Measurements from ENCODE around the gene MYOF.
A peak's percentile ranks its signal among the peaks of the same experiment; 100 is the strongest.

Gene MYOF

DNA sequence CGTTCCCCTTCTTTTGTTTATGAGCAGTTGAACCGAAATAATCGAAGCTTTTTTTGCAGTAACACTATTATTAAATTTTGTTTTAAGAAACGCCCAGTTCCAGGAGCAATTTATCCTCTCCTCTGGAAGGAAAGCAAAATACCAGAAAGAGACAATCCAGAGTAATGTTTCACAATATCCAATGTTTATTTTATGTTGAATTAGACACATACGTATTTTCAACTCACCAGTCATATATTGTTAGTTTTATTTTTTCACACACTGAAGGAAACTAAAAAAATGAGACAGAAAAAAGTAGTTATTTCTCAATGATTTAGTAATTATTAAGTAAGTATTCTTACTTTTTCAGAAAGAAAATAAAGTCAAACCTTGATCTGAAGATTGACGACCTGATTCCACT is 85.1 kb downstream of the MYOF start:
- TF ChIP-seq, protein P1, sequence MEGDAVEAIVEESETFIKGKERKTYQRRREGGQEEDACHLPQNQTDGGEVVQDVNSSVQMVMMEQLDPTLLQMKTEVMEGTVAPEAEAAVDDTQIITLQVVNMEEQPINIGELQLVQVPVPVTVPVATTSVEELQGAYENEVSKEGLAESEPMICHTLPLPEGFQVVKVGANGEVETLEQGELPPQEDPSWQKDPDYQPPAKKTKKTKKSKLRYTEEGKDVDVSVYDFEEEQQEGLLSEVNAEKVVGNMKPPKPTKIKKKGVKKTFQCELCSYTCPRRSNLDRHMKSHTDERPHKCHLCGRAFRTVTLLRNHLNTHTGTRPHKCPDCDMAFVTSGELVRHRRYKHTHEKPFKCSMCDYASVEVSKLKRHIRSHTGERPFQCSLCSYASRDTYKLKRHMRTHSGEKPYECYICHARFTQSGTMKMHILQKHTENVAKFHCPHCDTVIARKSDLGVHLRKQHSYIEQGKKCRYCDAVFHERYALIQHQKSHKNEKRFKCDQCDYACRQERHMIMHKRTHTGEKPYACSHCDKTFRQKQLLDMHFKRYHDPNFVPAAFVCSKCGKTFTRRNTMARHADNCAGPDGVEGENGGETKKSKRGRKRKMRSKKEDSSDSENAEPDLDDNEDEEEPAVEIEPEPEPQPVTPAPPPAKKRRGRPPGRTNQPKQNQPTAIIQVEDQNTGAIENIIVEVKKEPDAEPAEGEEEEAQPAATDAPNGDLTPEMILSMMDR (conservative IDR thresholded peaks at IDR 0.05; ENCODE audit: low read depth): no peak
- POLR2A ChIA-PET (ENCODE audit: low non-redundant PET): no interaction called here
- no peak overlapping the region for H3K27ac ChIP-seq
- CTCF ChIA-PET: no interaction called here
- DNase-seq (ENCODE audit: low spot score): no peak

DNA sequence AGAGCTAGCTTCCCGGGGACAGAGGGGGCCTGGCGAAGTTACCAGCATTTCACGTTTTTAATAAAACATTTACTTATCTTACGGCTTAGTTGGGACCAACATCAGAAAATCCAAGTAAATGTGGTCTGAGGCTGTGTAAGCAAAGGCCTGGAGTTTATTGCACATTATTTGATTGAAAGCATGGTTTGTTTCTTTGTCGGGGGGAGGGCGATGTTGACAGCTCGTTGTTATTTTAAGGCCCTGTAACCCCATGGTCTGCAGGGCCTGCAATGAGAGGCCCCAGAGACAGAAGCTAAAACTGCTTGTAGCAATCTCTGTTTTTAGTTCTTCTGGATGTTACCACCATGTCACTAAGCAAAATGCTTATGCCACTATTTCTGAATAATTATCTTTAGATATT is 88.9 kb downstream of the MYOF start:
- TF ChIP-seq, protein P1 (conservative IDR thresholded peaks at IDR 0.05; ENCODE audit: low read depth): no peak
- CTCF ChIA-PET: no interaction called here
- DNase-seq (ENCODE audit: low spot score): no peak
- POLR2A ChIA-PET (ENCODE audit: low non-redundant PET): interaction anchor here (0.6 kb wide), 1 partner anchor 13 kb away, joined by 6 read pairs; no protein-coding TSS in a partner anchor
- no peak overlapping the region for H3K27ac ChIP-seq

DNA sequence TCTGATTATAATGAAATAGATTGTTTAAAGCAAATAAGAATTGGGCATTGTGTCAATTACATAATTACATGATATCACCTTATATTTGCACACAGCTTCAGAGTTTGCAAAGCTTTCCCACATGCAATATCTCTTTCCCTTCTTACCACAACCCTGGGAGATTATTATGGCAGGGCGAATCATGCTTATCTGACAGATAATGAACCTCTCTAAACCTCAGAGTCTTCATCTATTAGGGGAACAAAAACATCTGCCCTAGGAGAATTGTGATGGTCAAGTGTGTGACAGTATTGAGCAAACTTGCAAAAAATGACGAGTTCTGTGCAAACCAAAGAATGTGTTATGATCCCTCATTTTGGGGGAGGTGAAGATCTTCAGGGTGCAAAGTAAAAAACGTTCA is 90.0 kb downstream of the MYOF start:
- ChIA-PET POLR2A (ENCODE audit: low non-redundant PET) (no interaction called here), CTCF (interaction anchor here (1.8 kb wide), 1 partner anchor 16 kb away, joined by 6 read pairs; no protein-coding TSS in a partner anchor)
- DNase-seq (ENCODE audit: low spot score): no peak
- no peak overlapping the region for H3K27ac ChIP-seq
- TF ChIP-seq, protein P1 (conservative IDR thresholded peaks at IDR 0.05; ENCODE audit: low read depth): no peak

DNA sequence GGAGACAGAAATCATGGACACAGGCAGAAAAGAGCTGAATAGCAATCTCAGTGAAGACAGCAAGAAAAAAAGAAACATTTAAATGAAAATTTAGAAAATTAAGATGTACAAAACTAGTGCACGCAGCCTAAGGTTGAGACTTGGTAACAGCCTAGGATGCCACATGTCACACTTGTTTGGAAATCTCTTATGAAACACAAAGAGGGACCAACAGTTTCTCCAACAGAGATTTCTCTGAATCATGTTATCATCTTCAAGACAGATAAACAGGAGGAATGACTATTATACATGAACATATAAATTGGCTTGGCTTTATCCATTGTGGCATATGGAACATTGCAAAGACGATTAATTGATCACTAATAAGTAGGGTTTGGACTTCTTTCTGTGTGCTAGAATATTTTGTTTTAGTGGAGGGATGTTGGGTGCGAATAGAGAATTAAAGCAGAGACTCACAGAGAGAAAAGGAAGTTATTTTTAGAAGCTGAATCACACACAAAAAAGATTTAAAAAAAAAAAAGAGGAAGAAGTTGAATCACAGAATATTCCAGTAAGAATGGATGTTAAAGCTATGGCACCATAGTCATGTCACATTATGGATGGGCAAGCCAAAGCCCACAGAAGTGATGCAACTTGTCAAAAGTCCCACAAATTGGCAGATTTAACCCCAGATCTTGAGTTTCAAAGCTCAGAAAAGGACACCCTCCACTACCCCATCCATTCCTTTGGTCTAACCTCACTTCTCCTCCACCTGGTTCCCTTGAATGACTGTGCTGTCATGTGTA is 91.6 kb downstream of the MYOF start:
- no peak overlapping the region for H3K27ac ChIP-seq
- ChIA-PET CTCF (interaction anchor here (0.6 kb wide), 1 partner anchor 527 kb away, joined by 5 read pairs; no protein-coding TSS in a partner anchor), POLR2A (ENCODE audit: low non-redundant PET) (no interaction called here)
- no peak for DNase-seq (ENCODE audit: low spot score)
- TF ChIP-seq, protein P1 (conservative IDR thresholded peaks at IDR 0.05; ENCODE audit: low read depth): no peak

DNA sequence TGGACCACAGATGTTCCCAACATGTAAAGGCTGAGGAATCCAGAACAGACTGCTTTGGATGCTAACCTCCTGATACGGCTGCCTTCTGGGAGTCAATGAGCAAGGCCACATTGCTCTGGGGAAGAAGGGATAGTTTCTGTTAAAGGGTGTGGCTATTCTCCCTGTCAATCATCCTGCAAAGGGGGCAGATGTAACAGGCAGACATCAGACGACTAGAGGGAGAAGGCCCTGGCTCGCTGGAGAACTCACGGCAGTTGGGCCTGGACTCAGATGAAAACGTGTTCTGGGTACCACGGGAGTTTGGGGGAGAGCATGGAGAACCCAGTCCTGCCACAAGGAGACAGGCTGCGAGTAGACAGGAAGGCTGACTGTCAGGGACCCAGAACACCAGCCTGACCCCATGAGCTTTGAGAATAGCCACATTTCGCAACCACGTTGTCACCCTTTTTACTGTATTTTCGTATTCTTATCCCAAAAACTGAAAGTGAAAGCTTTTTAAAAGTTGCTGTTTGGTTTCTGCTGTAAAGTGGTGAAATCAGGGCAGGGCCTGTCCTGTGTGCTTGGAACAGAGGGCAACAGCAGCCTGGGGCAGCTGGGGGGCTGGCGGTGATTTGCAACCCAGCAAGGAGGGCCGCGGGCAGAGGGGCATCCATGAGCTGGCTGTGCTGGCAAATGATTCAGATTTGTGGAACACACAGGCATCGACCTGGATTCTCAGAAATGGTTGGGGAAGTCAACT is 95.3 kb downstream of the MYOF start:
- POLR2A ChIA-PET (ENCODE audit: low non-redundant PET): no interaction called here

DNA sequence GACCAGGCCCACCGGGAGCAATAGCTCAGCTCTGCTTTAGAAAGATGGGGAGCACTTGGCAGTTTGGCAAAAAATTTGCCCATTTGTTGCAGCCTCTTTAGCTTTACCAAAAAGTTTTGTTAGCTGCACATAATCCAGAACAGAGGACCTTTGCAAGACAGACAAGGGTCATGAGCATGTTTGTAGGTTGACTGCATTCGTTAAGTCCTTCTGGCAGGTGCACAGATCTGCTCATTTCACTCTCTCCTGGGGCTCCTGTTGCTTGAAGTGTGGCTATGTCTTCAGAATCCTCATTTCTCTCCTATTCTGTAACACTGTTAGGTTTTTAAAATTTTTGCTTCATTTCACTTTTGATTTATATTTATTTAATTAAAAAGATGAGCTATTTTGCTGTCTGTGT is 96.8 kb downstream of the MYOF start:
- ChIA-PET POLR2A (ENCODE audit: low non-redundant PET) (no interaction called here), CTCF (interaction anchor here (0.7 to 1.5 kb wide), 3 partner anchors 9 to 28 kb away, joined by 3 to 13 read pairs (median 5); no protein-coding TSS in a partner anchor)
- H3K27ac ChIP-seq: peak overlapping the region; percentile 95
- TF ChIP-seq, protein P1 (conservative IDR thresholded peaks at IDR 0.05; ENCODE audit: low read depth): no peak
- DNase-seq (ENCODE audit: low spot score): no peak

More for the DNA sequence above, 95.3 kb downstream of the MYOF start:
- TF ChIP-seq, protein P1 (conservative IDR thresholded peaks at IDR 0.05; ENCODE audit: low read depth): no peak
- H3K27ac ChIP-seq: peak overlapping the region; percentile 67
- no peak for DNase-seq (ENCODE audit: low spot score)
- CTCF ChIA-PET: interaction anchor here (1.0 kb wide), 1 partner anchor 11 kb away, joined by 3 read pairs; no protein-coding TSS in a partner anchor
